Ovary (tissue), 9 donors: ENCODE results near the gene POLD3. TPM values are rescaled to one million over a fixed set of nuclear protein-coding genes. Genes with fewer than 3 reads are reported as not detected.

Source experiments
- DNase-seq, 5 donors: peaks; one replicate each; pipeline ENCODE4 v3.0.0-alpha.2; 2019 to 2020
- H3K27ac ChIP-seq, 2 donors: fragments of 200-600 bp; one replicate each; pipeline versions ENCODE4 v1.5.1 to v1.8.0; 2019 to 2022
- H3K27me3 ChIP-seq: fragments of 200-600 bp; one replicate; pipeline ENCODE4 v1.8.0; 2022
- H3K36me3 ChIP-seq: fragments of 200-600 bp; sonication (generic); one replicate; pipeline ENCODE4 v1.5.1; 2019
- H3K4me1 ChIP-seq: one replicate; pipeline ENCODE4 v1.8.1; 2013; ENCODE audit warnings: mild to moderate bottlenecking, moderate library complexity; ENCODE audit not compliant: insufficient read depth
- H3K4me3 ChIP-seq: fragments of 200-600 bp; sonication (generic); one replicate; pipeline ENCODE4 v1.5.1; 2017
- H3K9me3 ChIP-seq, 2 donors: fragments of 200-600 bp in 1 of 2; sonication (generic) in 1 of 2; one replicate each; pipeline versions ENCODE4 v1.5.1 to v1.8.1; 2013 to 2019; ENCODE audit warnings: mild to moderate bottlenecking in 1 of 2, moderate library complexity in 1 of 2
- EP300 ChIP-seq: sonication (generic); formaldehyde crosslinking; IDR thresholded peaks from one replicate; pipeline ENCODE4 v1.6.1; 2017; ENCODE audit warnings: antibody characterized with exemption
- POLR2A ChIP-seq: fragments of 450-650 bp; IDR thresholded peaks from one replicate; pipeline ENCODE4 v1.6.1; 2017; ENCODE audit warnings: antibody characterized with exemption, mild to moderate bottlenecking, moderate library complexity
- WGBS, 3 donors: extraction: QIAGEN DNeasy Blood & Tissue Kit in 1 of 3; methylation state at CpG; one replicate each; pipeline versions ENCODE4 v1.1.5 to v1.1.7; 2013 to 2017; 5-methylcytosine and 5-hydroxymethylcytosine counted together
- intact Hi-C, 4 donors: fragments of 100-400 bp; cut with DNase I; formaldehyde crosslinking; loops; one replicate each; pipeline versions ENCODE4 v1.11.0 to v1.15.1; 2022 to 2023
- polyA plus RNA-seq, 2 donors: library from polyadenylated mRNA; stranded (reverse); fragments of 200-250 nt in 1 of 2; fragments of 350-450 nt in 1 of 2; fragmentation: Illumina TruSeq in 1 of 2; extraction: RNeasy Lipid Tissue Mini Kit (QIAGEN cat#74804) in 1 of 2; gene quantifications; one replicate each; pipeline ENCODE4 v1.2.3, GENCODE V29; 2013 to 2014
- total RNA-seq, 7 donors: library from RNA; depleted of rRNA in 2 of 7; stranded (reverse); fragments of >200 nt in 2 of 7; fragmentation: NEBNext Ultra II Directional in 3 of 7; extraction: Animal tissue kit (Norgen Biotek cat#: 25700) in 3 of 7; gene quantifications; one replicate each; pipeline versions ENCODE4 v1.1.0 to v1.2.4, GENCODE V29; 2016 to 2023
- TF ChIP-seq, protein P1 (sequence below), 3 donors: fragments of 450-650 bp in 2 of 3; fragments of 200-600 bp in 1 of 3; IDR thresholded peaks; one replicate each; pipeline versions ENCODE4 v1.5.1 to v1.8.0; 2016 to 2022; ENCODE audit warnings: antibody characterized with exemption in 3 of 3, mild to moderate bottlenecking in 1 of 3
- donor health status: DM: no; HTN: no; CAD: no; lungs with moderate emphysema.
- donor health status: DM: no; HTN: no; CAD: no.
- donor health status: Bipolar disorder and iron deficiency.
- donor health status: DM: yes; HTN: yes; CAD: no.
- donor health status: DM: no; HTN: no; CAD: no.
- donor health status: DM: yes; HTN: yes; CAD: no.

The POLD3 gene
- total and polyA plus RNA-seq, 9 donors = 8.2 to 19.0 (median 17.0) TPM

DNA sequence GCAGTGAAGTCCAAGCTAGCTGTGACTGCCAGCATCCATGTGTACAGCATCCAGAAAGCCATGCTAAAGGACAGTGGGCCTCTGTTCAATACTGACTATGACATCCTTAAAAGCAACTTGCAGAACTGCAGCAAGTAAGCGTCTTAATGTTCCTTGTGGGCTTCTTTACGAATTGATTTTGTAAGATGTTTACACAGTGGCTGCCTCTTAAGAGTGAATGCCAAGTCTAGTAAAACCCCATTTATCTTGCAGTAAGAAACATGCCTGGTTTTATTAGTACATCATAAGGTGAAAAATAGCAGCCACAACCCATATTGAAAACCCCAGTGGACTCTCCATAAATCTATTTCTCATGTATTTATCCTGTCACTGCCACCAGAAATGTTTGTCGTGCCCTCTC is 20.5 kb downstream of the POLD3 start:
- intact Hi-C loops = no loop called here

DNA sequence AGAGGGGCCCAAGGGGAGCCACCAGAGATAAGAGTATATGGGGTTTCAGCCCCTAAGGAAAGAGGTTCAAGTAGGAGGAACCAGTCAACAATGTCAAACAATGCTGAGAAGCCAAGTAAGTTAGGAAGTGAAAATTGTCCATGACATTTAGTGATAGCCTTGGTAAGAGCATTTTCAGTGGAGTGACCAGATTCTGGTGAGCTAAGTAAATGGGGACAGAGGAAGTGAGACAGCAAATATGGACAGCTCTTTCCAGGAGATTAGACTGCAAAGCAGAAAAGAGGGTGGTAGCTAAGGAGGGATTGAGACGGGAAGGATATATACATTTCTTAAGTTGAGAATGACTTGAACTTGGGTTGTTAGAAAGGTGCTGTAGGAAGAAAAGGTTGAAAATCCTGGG is 22.9 kb downstream of the POLD3 start:
- Histone ChIP-seq H3K27ac (no peak overlapping the region), H3K27me3 (no peaks in the 10 kb centered on the region), H3K4me1 (no peaks in the 10 kb centered on the region), H3K4me3 (no peak overlapping the region), H3K9me3 (no peaks in the 10 kb centered on the region), H3K36me3 (no peaks in the 10 kb centered on the region)
- intact Hi-C loops = no loop called here
- TF ChIP-seq POLR2A (no peak), EP300 (no peak)
- TF ChIP-seq, protein P1, sequence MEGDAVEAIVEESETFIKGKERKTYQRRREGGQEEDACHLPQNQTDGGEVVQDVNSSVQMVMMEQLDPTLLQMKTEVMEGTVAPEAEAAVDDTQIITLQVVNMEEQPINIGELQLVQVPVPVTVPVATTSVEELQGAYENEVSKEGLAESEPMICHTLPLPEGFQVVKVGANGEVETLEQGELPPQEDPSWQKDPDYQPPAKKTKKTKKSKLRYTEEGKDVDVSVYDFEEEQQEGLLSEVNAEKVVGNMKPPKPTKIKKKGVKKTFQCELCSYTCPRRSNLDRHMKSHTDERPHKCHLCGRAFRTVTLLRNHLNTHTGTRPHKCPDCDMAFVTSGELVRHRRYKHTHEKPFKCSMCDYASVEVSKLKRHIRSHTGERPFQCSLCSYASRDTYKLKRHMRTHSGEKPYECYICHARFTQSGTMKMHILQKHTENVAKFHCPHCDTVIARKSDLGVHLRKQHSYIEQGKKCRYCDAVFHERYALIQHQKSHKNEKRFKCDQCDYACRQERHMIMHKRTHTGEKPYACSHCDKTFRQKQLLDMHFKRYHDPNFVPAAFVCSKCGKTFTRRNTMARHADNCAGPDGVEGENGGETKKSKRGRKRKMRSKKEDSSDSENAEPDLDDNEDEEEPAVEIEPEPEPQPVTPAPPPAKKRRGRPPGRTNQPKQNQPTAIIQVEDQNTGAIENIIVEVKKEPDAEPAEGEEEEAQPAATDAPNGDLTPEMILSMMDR (IDR thresholded peaks at IDR 0.05) = no peak
- WGBS, 3 donors = 94 to 100% (median 98%) methylated on average over 1 of the region's 1 CpG
- DNase-seq = no peak

More for the DNA sequence above, 20.5 kb downstream of the POLD3 start:
- no peaks in the 10 kb centered on the region for H3K9me3 ChIP-seq
- no peaks in the 10 kb centered on the region for H3K4me1 ChIP-seq
- H3K27me3 ChIP-seq = no peaks in the 10 kb centered on the region
- H3K36me3 ChIP-seq = no peaks in the 10 kb centered on the region
- 76 to 93% (median 86%) methylated on average over 3 of the region's 3 CpGs for WGBS, 3 donors
- no peak overlapping the region for H3K4me3 ChIP-seq
- no peak for DNase-seq
- TF ChIP-seq POLR2A = no peak
- TF ChIP-seq, protein P1 (IDR thresholded peaks at IDR 0.05) = no peak
- TF ChIP-seq EP300 = no peak
- no peak overlapping the region for H3K27ac ChIP-seq

DNA sequence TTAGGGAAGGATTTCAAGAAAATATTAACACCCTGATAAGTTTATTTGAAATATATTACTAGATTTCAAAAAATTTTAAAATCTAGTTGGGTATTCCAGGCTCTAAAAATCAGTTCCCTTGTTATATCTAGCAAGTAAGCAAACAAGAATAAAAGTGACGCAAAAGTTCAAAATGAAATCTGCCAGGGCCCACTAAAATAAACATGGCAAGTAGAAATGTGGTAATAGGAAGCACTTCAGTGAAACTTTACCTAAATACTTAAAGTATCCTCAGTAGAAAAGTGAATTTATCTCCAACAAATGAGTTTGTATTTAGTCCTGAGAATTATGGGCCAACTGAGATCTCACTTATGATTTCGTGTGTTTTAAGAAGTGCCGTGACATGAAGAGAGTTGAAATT is 23.6 kb downstream of the POLD3 start:
- H3K4me3 ChIP-seq = no peak overlapping the region
- 89 to 95% (median 95%) methylated on average over 3 of the region's 3 CpGs for WGBS, 3 donors
- intact Hi-C loops = no loop called here
- H3K27me3 ChIP-seq = no peaks in the 10 kb centered on the region
- H3K27ac ChIP-seq = no peak overlapping the region
- TF ChIP-seq EP300 = no peak
- no peak for TF ChIP-seq POLR2A
- TF ChIP-seq, protein P1 (IDR thresholded peaks at IDR 0.05) = no peak
- H3K36me3 ChIP-seq = no peaks in the 10 kb centered on the region
- no peak for DNase-seq
- H3K4me1 ChIP-seq = no peaks in the 10 kb centered on the region
- no peaks in the 10 kb centered on the region for H3K9me3 ChIP-seq

DNA sequence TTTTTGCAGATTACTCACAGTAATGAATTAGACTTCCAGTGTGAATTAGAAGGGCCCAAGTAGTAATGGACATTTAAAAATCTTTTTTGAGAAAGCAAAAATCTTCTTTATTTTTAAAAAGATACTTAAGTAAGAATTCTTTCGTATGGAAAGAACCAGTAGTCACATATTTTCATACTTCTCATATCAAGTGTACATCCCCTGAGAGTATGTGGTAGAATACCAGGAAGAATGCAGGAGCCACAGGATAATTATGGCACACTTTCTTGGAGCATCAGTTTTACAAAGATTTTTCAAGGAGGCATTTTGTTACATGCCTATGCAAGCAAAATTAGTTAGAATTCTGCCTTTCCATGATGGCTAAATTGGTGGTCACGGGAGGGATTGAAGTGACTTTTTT is 28.1 kb downstream of the POLD3 start:
- TF ChIP-seq EP300 (no peak), POLR2A (no peak)
- TF ChIP-seq, protein P1 (IDR thresholded peaks at IDR 0.05) = no peak
- H3K4me1 ChIP-seq = no peaks in the 10 kb centered on the region
- 48 to 70% (median 59%) methylated on average over 2 of the region's 2 CpGs for whole genome bisulfite sequencing, 3 donors
- no peak for DNase-seq
- H3K4me3 ChIP-seq = no peak overlapping the region
- H3K27ac ChIP-seq = no peak overlapping the region
- intact Hi-C loops = no loop called here
- H3K9me3 ChIP-seq = no peaks in the 10 kb centered on the region
- H3K36me3 ChIP-seq = no peaks in the 10 kb centered on the region
- no peaks in the 10 kb centered on the region for H3K27me3 ChIP-seq
